ENCODE results near the gene MYZAP.

DNA sequence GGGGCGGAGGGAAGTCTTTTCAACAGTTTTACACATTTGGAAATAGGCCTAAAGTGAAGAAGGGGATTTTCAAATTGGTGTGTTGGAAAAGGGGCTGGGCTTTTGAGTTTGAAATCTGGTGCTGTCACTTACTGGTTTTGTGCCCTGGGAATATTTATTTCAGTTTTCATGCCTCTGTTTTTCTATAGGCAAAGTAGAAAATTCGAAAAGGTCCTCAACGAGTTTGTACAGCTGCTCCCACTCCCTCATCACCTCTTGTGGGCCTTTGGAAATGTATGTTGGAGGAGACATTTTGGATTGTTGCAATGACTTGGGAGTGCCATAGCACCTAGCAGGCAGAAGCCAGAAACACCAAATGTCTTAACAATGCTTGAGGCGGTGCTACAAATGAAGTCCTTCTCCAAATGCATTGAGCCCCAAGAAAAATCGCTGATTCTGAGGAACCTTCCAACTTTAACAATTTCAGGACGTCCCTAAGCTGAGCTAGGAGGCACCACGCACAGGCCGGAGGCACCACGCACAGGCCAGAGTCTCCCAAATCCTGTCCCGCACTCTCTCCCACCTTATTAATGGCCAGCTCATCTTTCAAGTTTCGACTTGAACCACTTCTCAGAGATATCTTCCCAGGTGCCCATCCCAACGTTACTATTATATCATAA lies 114.2 kb downstream of the MYZAP start:
- TF ChIP-seq, protein P1, sequence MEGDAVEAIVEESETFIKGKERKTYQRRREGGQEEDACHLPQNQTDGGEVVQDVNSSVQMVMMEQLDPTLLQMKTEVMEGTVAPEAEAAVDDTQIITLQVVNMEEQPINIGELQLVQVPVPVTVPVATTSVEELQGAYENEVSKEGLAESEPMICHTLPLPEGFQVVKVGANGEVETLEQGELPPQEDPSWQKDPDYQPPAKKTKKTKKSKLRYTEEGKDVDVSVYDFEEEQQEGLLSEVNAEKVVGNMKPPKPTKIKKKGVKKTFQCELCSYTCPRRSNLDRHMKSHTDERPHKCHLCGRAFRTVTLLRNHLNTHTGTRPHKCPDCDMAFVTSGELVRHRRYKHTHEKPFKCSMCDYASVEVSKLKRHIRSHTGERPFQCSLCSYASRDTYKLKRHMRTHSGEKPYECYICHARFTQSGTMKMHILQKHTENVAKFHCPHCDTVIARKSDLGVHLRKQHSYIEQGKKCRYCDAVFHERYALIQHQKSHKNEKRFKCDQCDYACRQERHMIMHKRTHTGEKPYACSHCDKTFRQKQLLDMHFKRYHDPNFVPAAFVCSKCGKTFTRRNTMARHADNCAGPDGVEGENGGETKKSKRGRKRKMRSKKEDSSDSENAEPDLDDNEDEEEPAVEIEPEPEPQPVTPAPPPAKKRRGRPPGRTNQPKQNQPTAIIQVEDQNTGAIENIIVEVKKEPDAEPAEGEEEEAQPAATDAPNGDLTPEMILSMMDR (conservative IDR thresholded peaks at IDR 0.05; ENCODE audit: low read length) = no peak
- no peak for TF ChIP-seq EZH2phosphoT487 (IDR thresholded peaks at IDR 0.05; ENCODE audit: borderline replicate concordance)

All from Loucy (cell line).